ENCODE data around the gene GTPBP3.
"Not testable (repeated sequence)": the region's sequence is repeated elsewhere in the genome, so short reads cannot be mapped to it uniquely, and the experiment has no call there.

Gene GTPBP3, protein sequence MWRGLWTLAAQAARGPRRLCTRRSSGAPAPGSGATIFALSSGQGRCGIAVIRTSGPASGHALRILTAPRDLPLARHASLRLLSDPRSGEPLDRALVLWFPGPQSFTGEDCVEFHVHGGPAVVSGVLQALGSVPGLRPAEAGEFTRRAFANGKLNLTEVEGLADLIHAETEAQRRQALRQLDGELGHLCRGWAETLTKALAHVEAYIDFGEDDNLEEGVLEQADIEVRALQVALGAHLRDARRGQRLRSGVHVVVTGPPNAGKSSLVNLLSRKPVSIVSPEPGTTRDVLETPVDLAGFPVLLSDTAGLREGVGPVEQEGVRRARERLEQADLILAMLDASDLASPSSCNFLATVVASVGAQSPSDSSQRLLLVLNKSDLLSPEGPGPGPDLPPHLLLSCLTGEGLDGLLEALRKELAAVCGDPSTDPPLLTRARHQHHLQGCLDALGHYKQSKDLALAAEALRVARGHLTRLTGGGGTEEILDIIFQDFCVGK

GRCh38 chr19:17336872-17337674 is at the start of gene GTPBP3:
Gene GTPBP3, plus strand, starts transcription at chr19:17337553. Its CDS starts 59 bp downstream, at chr19:17337612.
- peak; percentile 99 for DNase-seq

- DNase-seq, result peak; percentile 90
These were observed 47.9 kb upstream of the GTPBP3 start for GRCh38 chr19:17289489-17289888.

- DNase-seq, result peak; percentile 95
These were observed 44.9 kb upstream of the GTPBP3 start for GRCh38 chr19:17292301-17293074.

GRCh38 chr19:17293605-17294004 is 43.7 kb upstream of the GTPBP3 start:
- no peak for DNase-seq

DNA sequence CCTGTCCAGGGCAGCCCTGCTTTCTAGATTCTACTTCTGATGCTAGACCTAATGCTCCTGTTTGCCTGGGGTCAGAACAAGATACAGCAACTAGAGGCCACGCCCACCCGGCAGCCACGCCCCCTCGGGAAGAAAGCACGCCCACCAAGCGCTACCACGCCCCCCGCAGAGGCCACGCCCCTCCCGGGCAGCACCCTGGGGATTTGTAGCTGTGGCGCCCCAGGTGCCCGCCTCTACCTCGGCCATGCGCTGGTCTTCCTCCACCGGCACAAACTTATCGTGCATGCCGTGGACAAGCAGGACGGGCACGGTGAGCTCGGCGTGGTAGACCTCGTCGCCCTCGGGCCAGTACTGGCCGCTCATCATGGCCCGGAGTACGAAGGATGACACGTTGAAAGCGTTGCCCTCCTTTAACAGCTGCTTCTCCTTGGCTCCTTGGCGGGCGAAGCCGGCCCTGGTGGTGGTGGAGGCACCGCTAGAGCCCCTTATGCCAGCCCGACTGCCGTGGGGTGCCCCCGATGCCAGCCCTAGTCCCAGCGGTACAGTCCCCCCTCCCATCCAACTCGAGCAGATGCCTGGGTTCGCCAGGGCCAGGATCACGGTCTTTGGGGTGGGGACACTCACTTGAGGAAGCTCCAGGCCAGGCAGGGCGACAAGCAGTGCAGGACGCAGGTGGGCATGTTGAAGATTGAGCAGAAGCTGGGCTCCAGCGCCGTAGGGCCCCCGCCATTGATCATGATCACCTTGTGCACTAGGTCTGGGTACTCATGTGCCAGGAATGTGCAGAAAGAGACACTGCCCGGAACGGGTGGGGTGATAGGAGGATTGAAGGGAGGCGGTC is 43.1 kb upstream of the GTPBP3 start:
- peak; percentile 53 for DNase-seq

DNA sequence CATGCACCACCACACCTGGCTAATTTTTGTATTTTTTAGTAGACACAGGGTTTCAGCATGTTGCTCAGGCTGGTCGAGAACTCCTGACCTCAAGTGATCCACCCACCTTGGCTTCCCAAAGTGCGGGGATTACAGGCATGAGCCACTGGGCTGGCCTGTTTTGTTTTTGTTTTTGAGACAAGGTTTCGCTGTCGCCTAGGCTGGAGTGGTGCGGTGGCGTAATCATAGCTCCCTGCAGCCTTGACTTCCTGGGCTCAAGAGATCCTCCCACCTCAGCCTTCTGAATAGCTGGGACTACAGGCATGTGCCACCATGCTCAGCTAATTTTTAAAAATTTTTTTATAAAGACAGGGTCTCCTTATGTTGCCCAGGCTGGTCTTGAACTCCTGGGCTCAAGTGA is 41.8 kb upstream of the GTPBP3 start:
- not testable (repeated sequence) for DNase-seq

- peak; percentile 55 for DNase-seq
These were observed 41.1 kb upstream of the GTPBP3 start for GRCh38 chr19:17296273-17296672.

- DNase-seq, result no peak
These were observed 40.4 kb upstream of the GTPBP3 start for GRCh38 chr19:17296976-17297375.

DNA sequence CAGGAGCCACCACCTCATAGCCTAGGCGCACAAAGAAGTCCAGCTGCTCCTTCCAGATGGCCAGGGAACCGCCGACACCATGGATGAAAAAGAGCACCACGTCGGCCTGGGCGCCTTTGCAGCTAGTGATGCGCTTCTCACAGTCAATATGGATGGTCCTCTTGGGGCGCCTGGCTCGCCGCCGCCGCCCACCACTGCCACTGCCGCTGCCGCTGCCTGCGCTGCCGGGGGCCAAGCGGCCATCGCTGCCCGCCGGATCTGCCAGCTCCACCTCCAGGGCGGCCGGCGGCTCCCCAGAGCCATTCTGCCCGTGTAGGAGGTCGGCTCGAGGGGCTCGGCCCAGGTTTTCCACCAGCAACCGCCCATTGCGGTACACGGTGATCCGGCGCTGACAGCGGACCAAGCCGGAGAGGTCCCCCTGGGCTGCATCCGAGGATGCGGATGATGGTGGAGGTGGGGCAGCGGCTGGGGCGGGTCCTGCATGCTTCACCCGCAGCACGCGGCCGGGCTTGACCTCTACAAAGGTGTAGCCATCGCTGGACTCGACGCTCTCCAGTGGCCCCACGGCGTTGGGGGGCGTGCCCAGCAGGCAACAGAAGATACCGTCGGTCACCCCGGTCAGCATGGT is 36.2 kb upstream of the GTPBP3 start:
- no peak for DNase-seq

DNA sequence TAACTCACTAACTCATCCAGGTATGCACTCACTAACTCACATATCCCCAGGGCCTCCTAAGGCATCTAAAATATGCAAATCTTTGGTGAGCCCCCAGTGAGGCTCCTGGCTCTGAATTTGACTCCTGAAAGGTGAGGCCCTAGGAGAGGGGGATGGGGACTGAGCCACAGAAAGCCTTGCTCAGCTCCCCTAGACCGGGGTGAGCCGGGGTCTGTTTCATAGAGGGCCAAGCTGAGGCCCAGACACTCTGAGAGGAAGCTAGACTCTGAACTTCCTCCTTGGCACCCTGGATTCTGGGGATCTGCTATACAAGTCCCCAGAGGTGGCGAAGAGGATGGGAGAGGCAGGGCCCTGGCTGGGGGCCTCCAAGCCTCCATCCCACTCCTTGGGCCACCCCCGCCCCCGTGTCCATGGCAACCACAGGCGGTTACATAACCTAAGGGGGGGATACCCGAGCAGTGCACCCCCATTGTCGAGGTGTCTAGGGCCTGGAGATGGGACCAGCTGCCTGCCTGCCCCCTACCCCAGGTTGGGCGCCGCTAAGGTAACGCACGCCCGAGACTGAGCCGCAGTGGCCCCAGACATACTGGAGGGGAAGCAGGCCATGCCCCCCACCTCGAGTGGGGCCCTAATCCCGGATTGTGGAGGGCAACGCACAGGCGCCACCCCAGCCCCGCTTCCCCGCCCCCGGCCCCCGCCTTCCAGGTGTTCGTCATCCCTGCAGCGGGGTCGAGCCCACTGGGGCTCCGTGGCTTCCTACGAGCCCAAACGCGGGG is 34.8 kb upstream of the GTPBP3 start:
- no peak for DNase-seq

DNA sequence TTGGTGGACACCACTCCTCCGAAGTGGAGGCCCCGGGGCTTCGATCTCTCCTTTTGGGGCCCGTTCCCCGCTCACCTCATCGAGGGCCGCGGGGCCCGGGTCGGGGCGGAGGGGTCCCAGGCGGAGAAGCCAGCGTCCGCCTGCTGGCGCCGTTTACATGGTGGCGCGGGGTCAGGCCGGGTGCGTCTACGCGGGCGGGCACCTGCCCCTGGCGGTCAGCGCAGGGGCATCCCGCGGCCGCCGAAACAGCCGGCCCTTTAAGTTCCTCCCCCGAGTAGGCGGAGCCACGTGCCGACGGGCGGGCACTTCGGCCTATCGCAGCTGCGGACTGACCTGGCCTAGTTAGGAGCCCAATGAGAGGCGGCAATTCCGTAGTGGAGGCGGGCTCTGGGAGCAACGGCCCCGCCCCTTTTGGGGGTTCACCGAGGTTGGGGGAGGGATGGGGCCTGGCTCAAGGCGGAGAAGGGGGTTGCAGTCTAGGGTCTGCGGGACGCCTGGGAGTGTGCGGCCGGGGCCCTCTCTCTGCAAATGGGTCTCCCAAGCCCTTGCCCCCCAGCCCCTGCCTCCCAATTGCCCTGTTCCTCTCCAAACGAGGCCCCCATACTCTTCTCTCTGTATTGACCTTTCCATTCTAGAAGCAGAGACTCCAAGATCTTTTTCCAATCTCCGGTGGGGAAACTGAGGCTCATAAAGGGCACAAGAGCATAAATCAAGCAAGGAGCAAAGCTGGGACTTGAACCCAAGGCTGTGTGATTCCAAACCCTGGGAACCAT is 34.0 kb upstream of the GTPBP3 start, which contains the start of gene ABHD8:
TSS of gene ABHD8 (minus strand) at position 259 of the 773 bp plus-strand sequence. CDS start 1,809 bp downstream, outside the sequence.
- DNase-seq, result peak; percentile 95

DNA sequence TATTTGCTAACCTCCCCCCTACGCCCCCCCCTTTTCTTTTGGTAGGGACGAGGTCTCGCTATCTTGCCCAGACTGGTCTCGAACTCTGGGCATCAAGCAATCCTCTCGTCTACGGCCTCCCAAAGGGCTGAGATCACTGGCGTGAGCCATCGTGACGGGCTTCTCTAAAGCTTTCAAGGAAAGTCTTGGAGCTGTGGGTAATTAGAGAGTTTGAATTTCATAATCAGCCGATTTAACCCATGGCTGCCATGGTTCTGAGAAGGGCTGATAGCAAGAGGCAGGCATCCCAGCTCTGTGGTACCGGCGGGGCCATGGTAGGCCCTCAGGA is 33.4 kb upstream of the GTPBP3 start:
- DNase-seq, result no peak

- no peak for DNase-seq
These were observed 32.8 kb upstream of the GTPBP3 start for GRCh38 chr19:17304386-17305215.

DNA sequence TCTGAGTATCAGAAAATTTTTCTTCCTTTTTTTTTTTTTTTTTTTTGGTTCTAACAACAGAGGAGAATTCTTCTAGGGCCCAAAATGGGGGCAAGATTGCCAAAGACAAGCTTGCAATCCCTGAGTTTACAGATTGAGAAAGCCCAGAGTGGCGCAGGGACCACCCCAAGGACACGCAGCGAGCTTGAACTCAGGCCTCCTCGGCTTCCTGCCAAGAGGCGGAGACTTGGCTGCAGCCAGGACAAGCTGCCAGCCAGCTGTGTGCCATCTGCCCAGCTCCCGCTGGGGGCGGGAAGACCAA is 32.2 kb upstream of the GTPBP3 start:
- no peak for DNase-seq

GRCh38 chr19:17305517-17306284 is 31.7 kb upstream of the GTPBP3 start, which contains the start of gene MRPL34:
Gene MRPL34, plus strand, starts transcription at chr19:17305872. Its CDS starts 21 bp downstream, at chr19:17305893.
- peak; percentile 100 for DNase-seq

DNA sequence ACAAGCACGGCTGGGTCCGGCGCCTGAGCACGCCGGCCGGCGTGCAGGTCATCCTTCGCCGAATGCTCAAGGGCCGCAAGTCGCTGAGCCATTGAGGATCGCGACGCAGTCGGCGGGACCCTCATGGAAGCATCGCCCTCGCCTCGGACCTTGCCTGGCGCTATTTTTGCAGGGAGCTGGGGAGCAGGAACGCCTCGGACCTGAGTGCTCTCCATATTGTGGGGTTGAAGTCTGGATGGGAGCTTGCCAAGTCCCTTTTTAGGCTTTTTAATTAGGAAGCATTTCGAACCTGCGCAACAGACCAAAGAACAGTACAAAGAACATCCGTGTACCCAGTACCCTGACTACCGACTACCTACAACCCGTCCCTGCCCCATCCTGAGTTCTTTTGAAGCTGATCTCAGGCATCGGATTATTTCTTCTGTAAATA is 31.1 kb upstream of the GTPBP3 start:
- DNase-seq, result peak; percentile 35

DNA sequence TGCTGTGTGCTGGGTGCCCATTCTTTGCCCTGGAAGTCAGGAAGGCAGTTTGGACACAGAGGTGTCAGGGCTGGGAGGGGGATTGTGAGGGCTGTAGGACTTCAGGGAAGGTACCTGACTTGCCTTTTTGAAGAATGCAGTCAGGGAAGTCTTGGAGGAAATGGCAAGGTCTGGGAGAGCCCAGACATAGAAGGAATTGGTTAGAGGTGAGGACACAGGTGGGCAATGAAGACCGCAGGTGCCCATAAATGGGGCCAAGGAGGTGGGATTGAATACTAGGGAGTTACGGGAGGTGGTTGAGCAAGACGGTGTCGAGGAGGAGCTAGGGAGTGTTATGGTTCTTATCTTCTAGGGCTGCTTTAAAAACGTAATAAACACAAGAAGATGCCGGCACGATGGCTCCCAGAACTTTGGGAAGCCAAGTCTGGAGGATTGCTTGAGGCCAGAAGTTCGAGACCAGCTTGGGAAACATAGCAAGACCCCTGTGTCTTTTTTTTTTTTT is 29.4 kb upstream of the GTPBP3 start:
- no peak for DNase-seq

Measured in hematopoietic multipotent progenitor cell treated with erythropoietin and hydrocortisone succinate and interleukin-3 and kit ligand, for 8 days (in vitro differentiated cells).